ENCODE measurements around the gene RPL10. TPM values are rescaled to one million over a fixed set of nuclear protein-coding genes. Genes with fewer than 3 reads are reported as not detected.
A peak's percentile ranks its signal among the peaks of the same experiment; 100 is the strongest.

Gene RPL10
- total RNA-seq, 2 donors from 2014 or later: 1,604 to 1,651 TPM

- H3K36me3 Mint-ChIP-seq (ENCODE audit: low read depth): peaks cover 94% of the 10 kb centered on the region
- ATAC-seq (replicated peaks): no peak
- no peak overlapping the region for H3K27ac Mint-ChIP-seq
- peak overlapping the region; percentile 12 for H3K4me3 Mint-ChIP-seq
- no peaks in the 10 kb centered on the region for H3K27me3 Mint-ChIP-seq
- H3K4me1 Mint-ChIP-seq: no peaks in the 10 kb centered on the region
- no peaks in the 10 kb centered on the region for H3K9me3 Mint-ChIP-seq
These were observed 41.6 kb upstream of the RPL10 start for GRCh38 chrX:154356596-154356995.

- Mint-ChIP-seq H3K4me3 (no peak overlapping the region), H3K4me1 (no peaks in the 10 kb centered on the region), H3K36me3 (ENCODE audit: low read depth) (peaks cover 91% of the 10 kb centered on the region), H3K27ac (no peak overlapping the region), H3K9me3 (no peaks in the 10 kb centered on the region), H3K27me3 (no peaks in the 10 kb centered on the region)
- ATAC-seq (replicated peaks): no peak
These were observed 41.0 kb upstream of the RPL10 start for GRCh38 chrX:154357205-154357604.

- Mint-ChIP-seq H3K4me1 (no peaks in the 10 kb centered on the region), H3K4me3 (no peak overlapping the region), H3K36me3 (ENCODE audit: low read depth) (peaks cover 93% of the 10 kb centered on the region), H3K9me3 (no peaks in the 10 kb centered on the region), H3K27me3 (no peaks in the 10 kb centered on the region), H3K27ac (no peak overlapping the region)
- ATAC-seq (replicated peaks): no peak
These were observed 40.2 kb upstream of the RPL10 start for GRCh38 chrX:154358011-154358410.

GRCh38 chrX:154358829-154359228 is 39.3 kb upstream of the RPL10 start:
- peaks cover 93% of the 10 kb centered on the region for H3K36me3 Mint-ChIP-seq (ENCODE audit: low read depth)
- H3K4me3 Mint-ChIP-seq: no peak overlapping the region
- no peak overlapping the region for H3K27ac Mint-ChIP-seq
- H3K4me1 Mint-ChIP-seq: no peaks in the 10 kb centered on the region
- H3K9me3 Mint-ChIP-seq: no peaks in the 10 kb centered on the region
- ATAC-seq (replicated peaks): no peak
- no peaks in the 10 kb centered on the region for H3K27me3 Mint-ChIP-seq

- no peak overlapping the region for H3K4me3 Mint-ChIP-seq
- no peak overlapping the region for H3K27ac Mint-ChIP-seq
- peaks cover 92% of the 10 kb centered on the region for H3K36me3 Mint-ChIP-seq (ENCODE audit: low read depth)
- H3K4me1 Mint-ChIP-seq: no peaks in the 10 kb centered on the region
- H3K27me3 Mint-ChIP-seq: no peaks in the 10 kb centered on the region
- H3K9me3 Mint-ChIP-seq: no peaks in the 10 kb centered on the region
- ATAC-seq (replicated peaks): no peak
These were observed 38.6 kb upstream of the RPL10 start for GRCh38 chrX:154359362-154360154.

- Mint-ChIP-seq H3K9me3 (no peaks in the 10 kb centered on the region), H3K4me1 (no peaks in the 10 kb centered on the region), H3K36me3 (ENCODE audit: low read depth) (peaks cover 92% of the 10 kb centered on the region), H3K27ac (no peak overlapping the region), H3K27me3 (no peaks in the 10 kb centered on the region), H3K4me3 (peak overlapping the region; percentile 11)
- ATAC-seq (replicated peaks): no peak
These were observed 37.9 kb upstream of the RPL10 start for GRCh38 chrX:154360155-154360713.

GRCh38 chrX:154362085-154362742 is 36.0 kb upstream of the RPL10 start:
- Mint-ChIP-seq H3K36me3 (ENCODE audit: low read depth) (peaks cover 90% of the 10 kb centered on the region), H3K27me3 (no peaks in the 10 kb centered on the region), H3K4me3 (peak overlapping the region; percentile 22), H3K9me3 (no peaks in the 10 kb centered on the region), H3K27ac (no peak overlapping the region), H3K4me1 (no peaks in the 10 kb centered on the region)
- ATAC-seq (replicated peaks): no peak

GRCh38 chrX:154363706-154364439 is 34.3 kb upstream of the RPL10 start:
- Mint-ChIP-seq H3K4me1 (no peaks in the 10 kb centered on the region), H3K27ac (no peak overlapping the region), H3K36me3 (ENCODE audit: low read depth) (peaks cover 88% of the 10 kb centered on the region), H3K27me3 (no peaks in the 10 kb centered on the region), H3K4me3 (no peak overlapping the region), H3K9me3 (no peaks in the 10 kb centered on the region)
- no peak for ATAC-seq (replicated peaks)

GRCh38 chrX:154365052-154365600 is 33.1 kb upstream of the RPL10 start:
- H3K27ac Mint-ChIP-seq: peak overlapping the region; percentile 59
- H3K4me3 Mint-ChIP-seq: peak overlapping the region; percentile 33
- no peaks in the 10 kb centered on the region for H3K9me3 Mint-ChIP-seq
- H3K36me3 Mint-ChIP-seq (ENCODE audit: low read depth): peaks cover 89% of the 10 kb centered on the region
- no peak for ATAC-seq (replicated peaks)
- H3K27me3 Mint-ChIP-seq: no peaks in the 10 kb centered on the region
- H3K4me1 Mint-ChIP-seq: no peaks in the 10 kb centered on the region

GRCh38 chrX:154365997-154366665 is 32.0 kb upstream of the RPL10 start:
- Mint-ChIP-seq H3K36me3 (ENCODE audit: low read depth) (peaks cover 86% of the 10 kb centered on the region), H3K9me3 (no peaks in the 10 kb centered on the region), H3K4me1 (no peaks in the 10 kb centered on the region), H3K4me3 (no peak overlapping the region), H3K27ac (no peak overlapping the region), H3K27me3 (no peaks in the 10 kb centered on the region)
- no peak for ATAC-seq (replicated peaks)

- no peak overlapping the region for H3K27ac Mint-ChIP-seq
- no peak for ATAC-seq (replicated peaks)
- no peak overlapping the region for H3K4me3 Mint-ChIP-seq
- H3K36me3 Mint-ChIP-seq (ENCODE audit: low read depth): peaks cover 82% of the 10 kb centered on the region
- H3K4me1 Mint-ChIP-seq: no peaks in the 10 kb centered on the region
- no peaks in the 10 kb centered on the region for H3K9me3 Mint-ChIP-seq
- H3K27me3 Mint-ChIP-seq: no peaks in the 10 kb centered on the region
These were observed 31.5 kb upstream of the RPL10 start for GRCh38 chrX:154366666-154367055.

- Mint-ChIP-seq H3K27ac (peak overlapping the region; percentile 90), H3K4me1 (no peaks in the 10 kb centered on the region), H3K27me3 (no peaks in the 10 kb centered on the region), H3K4me3 (peak overlapping the region; percentile 84), H3K9me3 (no peaks in the 10 kb centered on the region), H3K36me3 (ENCODE audit: low read depth) (peaks cover 75% of the 10 kb centered on the region)
- ATAC-seq (replicated peaks): no peak
These were observed 30.5 kb upstream of the RPL10 start for GRCh38 chrX:154367474-154368308.

Data from activated T-helper 17 cell treated with anti-CD3 and anti-CD28 coated beads, Interleukin-2, amount 50 U/mL, for 72 hours (primary cell).